ENCODE data around the gene TSPEAR.

- no peak for TF ChIP-seq ZFX (IDR thresholded peaks at IDR 0.05; ENCODE audit: borderline replicate concordance)
- no peak for TF ChIP-seq CTCF (IDR thresholded peaks at IDR 0.05)
Measured at GRCh38 chr21:44760376-44760775, 49.0 kb upstream of the TSPEAR start.

Measured in 22Rv1 (cell line).